GM19324 (cell line): Measurements from ENCODE around the gene PCDHB2.
"Not testable (repeated sequence)": the region's sequence is repeated elsewhere in the genome, so short reads cannot be mapped to it uniquely, and the experiment has no call there.

ENCODE experiments used
- ATAC-seq: cut with Tn5 transposase; IDR thresholded peaks from one replicate; pipeline ENCODE4 v1.9.1; 2021; ENCODE audit warnings: mild to moderate bottlenecking, moderate library complexity; ENCODE audit not compliant: unreplicated experiment, low FRiP score

Gene PCDHB2

DNA sequence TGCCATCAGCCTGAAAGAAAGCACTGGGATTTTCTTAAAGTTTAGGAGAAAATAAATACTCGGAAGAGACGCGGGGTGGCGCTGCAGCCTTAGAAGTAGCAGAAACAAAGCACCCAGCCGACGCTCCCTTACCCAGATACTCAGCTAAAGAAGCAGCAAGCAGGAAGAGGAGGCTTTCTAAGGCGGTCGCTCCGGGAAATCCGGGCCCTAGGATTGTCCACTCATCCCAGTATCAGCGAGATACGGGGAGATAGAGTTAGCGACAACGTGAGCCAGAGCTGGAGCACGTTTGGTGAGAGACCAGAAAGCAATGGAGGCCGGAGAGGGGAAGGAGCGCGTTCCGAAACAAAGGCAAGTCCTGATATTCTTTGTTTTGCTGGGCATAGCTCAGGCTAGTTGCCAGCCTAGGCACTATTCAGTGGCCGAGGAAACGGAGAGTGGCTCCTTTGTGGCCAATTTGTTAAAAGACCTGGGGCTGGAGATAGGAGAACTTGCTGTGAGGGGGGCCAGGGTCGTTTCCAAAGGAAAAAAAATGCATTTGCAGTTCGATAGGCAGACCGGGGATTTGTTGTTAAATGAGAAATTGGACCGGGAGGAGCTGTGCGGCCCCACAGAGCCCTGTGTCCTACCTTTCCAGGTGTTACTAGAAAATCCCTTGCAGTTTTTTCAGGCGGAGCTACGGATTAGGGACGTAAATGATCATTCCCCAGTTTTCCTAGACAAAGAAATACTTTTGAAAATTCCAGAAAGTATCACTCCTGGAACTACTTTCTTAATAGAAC is at the start of gene PCDHB2:
PCDHB2 (plus strand) TSS at position 135 of the 782 bp plus-strand sequence; CDS start at position 311, 176 bp downstream.
- ATAC-seq, result no peak

DNA sequence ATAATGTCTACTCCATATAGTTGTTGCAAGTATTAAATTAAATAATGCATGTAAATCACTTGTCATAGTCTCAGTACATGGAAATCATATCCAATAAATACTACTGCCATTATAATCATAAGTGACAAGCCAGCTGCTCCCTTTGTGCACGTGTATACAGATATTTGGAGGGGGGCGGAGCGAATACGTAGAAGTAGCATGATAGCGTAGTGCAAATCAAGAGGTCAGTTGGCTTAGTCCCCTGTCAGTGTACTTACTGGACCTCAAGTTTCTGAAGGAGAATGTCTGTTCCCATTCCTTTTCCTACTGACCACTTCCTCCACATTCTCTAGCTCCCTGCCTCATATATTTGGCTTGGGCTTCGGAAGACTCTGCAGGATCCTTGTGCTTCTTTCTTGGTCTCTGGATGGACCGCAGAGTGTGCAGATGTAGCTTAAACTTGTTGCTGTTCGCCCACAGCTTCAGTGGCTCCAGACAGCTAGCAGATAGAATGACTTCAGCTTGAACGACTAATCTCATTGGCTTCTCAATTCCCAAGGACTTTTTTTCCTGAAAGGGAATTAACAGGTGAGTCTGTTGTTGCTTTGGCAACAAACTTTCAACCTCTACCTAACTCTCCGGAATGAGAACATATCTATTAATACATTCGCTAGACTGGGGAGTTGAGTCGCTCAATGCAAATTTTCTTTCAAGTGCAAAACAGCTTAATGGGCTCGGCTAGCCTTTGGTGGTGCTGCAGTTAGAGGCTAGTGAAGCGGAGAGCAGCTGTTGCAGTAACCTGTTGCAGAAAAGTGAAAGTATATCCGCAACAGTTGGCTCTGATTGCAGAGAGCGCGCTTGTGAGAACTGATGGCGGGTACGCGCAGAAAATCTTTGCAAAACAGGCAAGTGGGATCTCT is 43.5 kb upstream of the PCDHB2 start, which contains the start of gene PCDHB1:
PCDHB1 (plus strand) TSS at position 753 of the 899 bp plus-strand sequence; CDS start at position 850, 97 bp downstream.
- no peak for ATAC-seq

DNA sequence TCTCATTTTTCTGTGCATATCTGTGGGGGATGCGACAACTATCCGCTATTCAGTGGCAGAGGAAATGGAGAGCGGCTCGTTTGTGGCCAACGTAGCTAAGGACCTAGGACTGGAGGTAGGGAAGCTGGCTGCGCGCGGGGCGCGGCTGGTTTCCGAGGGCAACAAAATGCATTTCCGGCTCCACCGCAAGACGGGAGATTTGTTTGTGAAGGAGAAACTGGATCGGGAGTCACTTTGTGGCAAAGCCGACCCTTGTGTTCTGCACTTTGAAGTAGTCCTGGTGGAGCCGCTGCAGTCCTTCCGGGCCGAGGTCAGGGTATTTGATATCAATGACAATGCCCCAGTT is 42.9 kb upstream of the PCDHB2 start:
- no peak for ATAC-seq

DNA sequence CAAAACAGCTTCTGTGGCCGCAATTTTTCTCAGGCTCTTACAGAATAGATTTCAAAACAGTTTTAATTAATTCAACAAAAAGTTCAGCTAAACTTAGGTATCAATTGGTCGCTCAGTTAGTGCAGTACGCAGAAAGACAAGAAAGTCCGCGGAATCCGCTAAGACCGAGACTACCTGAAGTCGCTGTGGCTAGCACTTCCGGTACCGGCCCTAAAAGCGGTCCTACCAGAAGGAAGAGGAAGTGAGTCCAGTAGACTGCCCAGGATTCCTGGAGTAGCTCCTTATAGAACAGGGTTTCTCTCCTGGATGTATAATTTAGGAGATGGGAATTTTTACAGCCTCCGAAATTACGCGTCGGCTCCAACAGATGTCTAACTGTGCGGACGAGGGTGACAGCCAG is 16.6 kb upstream of the PCDHB2 start:
- ATAC-seq, result no peak

- no peak for ATAC-seq
These were observed 12.2 kb upstream of the PCDHB2 start for GRCh38 chr5:141082228-141082627.

DNA sequence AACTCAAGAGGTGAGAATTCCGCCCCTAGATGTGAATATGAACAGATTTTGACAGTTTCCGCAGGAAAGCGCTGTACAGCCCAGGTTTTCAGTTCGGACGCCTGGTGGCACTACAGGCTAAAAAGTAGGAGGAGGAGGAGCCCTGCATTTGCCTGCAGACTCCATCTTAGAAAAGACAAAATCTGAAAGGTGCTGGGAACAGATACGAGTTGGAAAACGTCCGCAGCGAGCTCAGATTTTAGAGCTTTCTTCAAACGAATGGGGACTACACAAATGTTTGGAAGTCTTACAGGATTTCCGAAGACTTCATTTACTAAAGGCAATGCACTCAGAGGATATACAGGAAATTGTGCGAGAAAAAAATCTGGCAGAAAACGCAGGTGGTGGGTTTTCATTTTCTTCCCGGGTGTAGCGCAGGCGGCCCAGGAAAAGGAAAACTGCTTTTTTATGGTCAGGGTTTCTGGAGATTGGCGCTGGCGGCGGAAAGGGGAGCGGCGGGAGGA is 9.9 kb upstream of the PCDHB2 start:
- ATAC-seq, result no peak

- ATAC-seq, result no peak
These were observed 837 bp downstream of the PCDHB2 start for GRCh38 chr5:141095263-141095641.

- ATAC-seq, result not testable (repeated sequence)
These were observed 1.8 kb downstream of the PCDHB2 start for GRCh38 chr5:141096181-141096580.

DNA sequence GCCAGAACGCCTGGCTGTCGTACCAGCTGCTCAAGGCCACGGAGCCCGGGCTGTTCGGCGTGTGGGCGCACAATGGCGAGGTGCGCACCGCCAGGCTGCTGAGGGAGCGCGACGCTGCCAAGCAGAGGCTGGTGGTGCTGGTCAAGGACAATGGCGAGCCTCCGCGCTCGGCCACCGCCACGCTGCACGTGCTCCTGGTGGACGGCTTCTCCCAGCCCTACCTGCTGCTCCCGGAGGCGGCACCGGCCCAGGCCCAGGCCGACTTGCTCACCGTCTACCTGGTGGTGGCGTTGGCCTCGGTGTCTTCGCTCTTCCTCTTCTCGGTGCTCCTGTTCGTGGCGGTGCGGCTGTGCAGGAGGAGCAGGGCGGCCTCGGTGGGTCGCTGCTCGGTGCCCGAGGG is 2.2 kb downstream of the PCDHB2 start:
- not testable (repeated sequence) for ATAC-seq

GRCh38 chr5:141100243-141100805 is 5.9 kb downstream of the PCDHB2 start, which contains the start of gene PCDHB3:
Gene PCDHB3 (plus strand): TSS chr5:141100473. CDS start chr5:141100650, 177 bp downstream.
- ATAC-seq, result no peak

- no peak for ATAC-seq
These were observed 6.6 kb downstream of the PCDHB2 start for GRCh38 chr5:141101059-141101458.

- not testable (repeated sequence) for ATAC-seq
These were observed 7.7 kb downstream of the PCDHB2 start for GRCh38 chr5:141102070-141102469.

DNA sequence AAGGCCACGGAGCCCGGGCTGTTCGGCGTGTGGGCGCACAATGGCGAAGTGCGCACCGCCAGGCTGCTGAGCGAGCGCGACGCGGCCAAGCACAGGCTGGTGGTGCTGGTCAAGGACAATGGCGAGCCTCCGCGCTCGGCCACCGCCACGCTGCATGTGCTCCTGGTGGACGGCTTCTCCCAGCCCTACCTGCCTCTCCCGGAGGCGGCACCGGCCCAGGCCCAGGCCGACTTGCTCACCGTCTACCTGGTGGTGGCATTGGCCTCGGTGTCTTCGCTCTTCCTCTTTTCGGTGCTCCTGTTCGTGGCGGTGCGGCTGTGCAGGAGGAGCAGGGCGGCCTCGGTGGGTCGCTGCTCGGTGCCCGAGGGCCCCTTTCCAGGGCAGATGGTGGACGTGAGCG is 8.1 kb downstream of the PCDHB2 start:
- ATAC-seq, result not testable (repeated sequence)

DNA sequence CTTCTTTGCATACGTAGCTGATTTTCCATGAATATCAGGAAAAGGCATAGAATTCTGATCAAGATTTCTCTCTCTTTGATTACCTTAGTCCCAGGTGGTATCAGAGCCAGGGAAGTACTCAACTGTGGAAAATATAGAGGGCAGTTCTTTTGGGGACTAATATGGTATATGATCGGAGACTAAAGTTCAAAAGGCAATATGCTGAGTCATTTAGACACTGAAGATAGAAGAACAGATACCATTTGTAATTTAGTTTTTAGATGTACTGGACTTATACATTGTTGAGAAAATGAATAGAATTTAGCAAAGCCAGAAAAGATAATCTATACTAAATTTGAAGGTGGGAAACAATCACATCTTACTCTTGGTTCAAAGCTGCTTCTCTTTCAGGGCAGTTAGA is 10.9 kb downstream of the PCDHB2 start:
- no peak for ATAC-seq

GRCh38 chr5:141119250-141119649 is 24.8 kb downstream of the PCDHB2 start:
- no peak for ATAC-seq

GRCh38 chr5:141121563-141121962 is 27.1 kb downstream of the PCDHB2 start, which contains the start of gene PCDHB4:
Gene PCDHB4 (plus strand): TSS chr5:141121818. CDS start chr5:141121999, 181 bp downstream.
- no peak for ATAC-seq

- ATAC-seq, result no peak
These were observed 27.6 kb downstream of the PCDHB2 start for GRCh38 chr5:141121985-141122384.

- not testable (repeated sequence) for ATAC-seq
These were observed 29.2 kb downstream of the PCDHB2 start for GRCh38 chr5:141123396-141124135.

DNA sequence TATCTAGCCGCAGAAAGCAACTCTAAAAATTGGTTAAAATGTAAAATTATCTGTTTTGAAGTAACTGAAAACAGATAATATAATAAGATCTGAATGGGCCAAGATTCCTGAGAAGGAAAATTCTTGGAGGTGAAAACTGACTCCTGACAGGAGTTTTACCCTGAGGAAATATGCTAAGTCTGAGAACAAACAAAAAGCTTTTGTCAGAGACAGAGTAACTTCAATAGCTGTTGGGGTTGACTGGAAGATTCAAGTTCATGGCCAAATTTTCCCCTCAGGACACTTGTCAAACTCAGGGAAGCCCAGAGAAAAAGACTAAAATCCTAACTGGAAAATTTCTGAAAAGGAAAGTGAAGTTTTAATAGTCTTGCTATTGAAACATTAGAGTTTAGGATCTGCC is 32.9 kb downstream of the PCDHB2 start:
- no peak for ATAC-seq
